Measurements from ENCODE around the gene NR6A1.

DNA sequence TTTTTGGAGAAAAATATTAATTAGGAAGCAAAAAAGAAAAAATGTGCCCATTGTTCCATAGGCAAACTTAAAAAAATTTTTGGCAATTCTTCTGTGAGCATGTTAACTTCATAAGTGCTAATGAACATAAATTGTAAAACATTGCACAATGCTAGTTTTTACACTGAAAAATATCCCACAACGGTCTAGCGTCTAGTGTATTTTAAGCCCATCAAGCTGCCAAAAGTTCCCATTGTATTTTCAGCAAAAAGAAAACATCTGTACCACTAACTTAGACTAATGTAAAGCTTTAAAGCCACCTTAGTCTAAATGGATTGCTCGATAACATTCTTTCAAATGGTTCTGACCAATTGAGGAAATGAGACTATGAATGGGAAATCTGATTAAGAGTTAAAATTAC is 2.8 kb downstream of the NR6A1 start:
- TF ChIP-seq, protein P1, sequence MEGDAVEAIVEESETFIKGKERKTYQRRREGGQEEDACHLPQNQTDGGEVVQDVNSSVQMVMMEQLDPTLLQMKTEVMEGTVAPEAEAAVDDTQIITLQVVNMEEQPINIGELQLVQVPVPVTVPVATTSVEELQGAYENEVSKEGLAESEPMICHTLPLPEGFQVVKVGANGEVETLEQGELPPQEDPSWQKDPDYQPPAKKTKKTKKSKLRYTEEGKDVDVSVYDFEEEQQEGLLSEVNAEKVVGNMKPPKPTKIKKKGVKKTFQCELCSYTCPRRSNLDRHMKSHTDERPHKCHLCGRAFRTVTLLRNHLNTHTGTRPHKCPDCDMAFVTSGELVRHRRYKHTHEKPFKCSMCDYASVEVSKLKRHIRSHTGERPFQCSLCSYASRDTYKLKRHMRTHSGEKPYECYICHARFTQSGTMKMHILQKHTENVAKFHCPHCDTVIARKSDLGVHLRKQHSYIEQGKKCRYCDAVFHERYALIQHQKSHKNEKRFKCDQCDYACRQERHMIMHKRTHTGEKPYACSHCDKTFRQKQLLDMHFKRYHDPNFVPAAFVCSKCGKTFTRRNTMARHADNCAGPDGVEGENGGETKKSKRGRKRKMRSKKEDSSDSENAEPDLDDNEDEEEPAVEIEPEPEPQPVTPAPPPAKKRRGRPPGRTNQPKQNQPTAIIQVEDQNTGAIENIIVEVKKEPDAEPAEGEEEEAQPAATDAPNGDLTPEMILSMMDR (conservative IDR thresholded peaks at IDR 0.05 in 1 of 2, IDR thresholded peaks at IDR 0.05 in 1 of 2; ENCODE audit: extremely low read depth in 1 of 2, insufficient read depth in 1 of 2, low read depth in 1 of 2, low read length in 2 of 2): no peak
- no peak for TF ChIP-seq EZH2 (IDR thresholded peaks at IDR 0.05; ENCODE audit: borderline replicate concordance, low read length)

All from mammary epithelial cell (primary cell).